A549 (cell line): ENCODE data around the gene GALT.

ENCODE experiments used
- CBX2 ChIP-seq: fragments of 200-600 bp; sonication (generic); IDR thresholded peaks from 2 replicates; pipeline ENCODE4 v1.6.1; 2016; ENCODE audit warnings: low read depth, mild to moderate bottlenecking, borderline replicate concordance
- CTCF ChIP-seq: fragments of >200 bp; sonication (Bioruptor Twin); formaldehyde crosslinking; IDR thresholded peaks from 3 replicates; pipeline ENCODE4 v1.5.1; 2016
- EP300 ChIP-seq, 2 experiments: fragments of >200 bp; sonication (Bioruptor Twin); formaldehyde crosslinking; IDR thresholded peaks; 2 replicates in 1 of 2; 3 replicates in 1 of 2; pipeline ENCODE4 v1.6.1; 2016 to 2017
- GATA3 ChIP-seq: IDR thresholded peaks from 2 replicates; pipeline ENCODE4 v1.6.1; 2012; ENCODE audit warnings: borderline replicate concordance
- KDM5A ChIP-seq: fragments of 200-600 bp; sonication (generic); IDR thresholded peaks from 2 replicates; pipeline ENCODE4 v1.6.1; 2016; ENCODE audit warnings: antibody characterized with exemption, mild to moderate bottlenecking
- MAZ ChIP-seq: fragments of 150-350 bp; IDR thresholded peaks from 2 replicates; pipeline ENCODE4 v1.6.1; 2014; ENCODE audit warnings: antibody characterized with exemption, low read depth, low read length, borderline replicate concordance

- TF ChIP-seq CTCF: no peak; the same call in 2 of the 3 replicates
- no peak for TF ChIP-seq KDM5A
- TF ChIP-seq MAZ: no peak; the same call in 1 of the 2 replicates
- TF ChIP-seq GATA3: peak; percentile 8; the same call in 1 of the 2 replicates
- no peak for TF ChIP-seq EP300 (IDR thresholded peaks at IDR 0.05)
- TF ChIP-seq CBX2: no peak
Observed at GRCh38 chr9:34611811-34612787, 34.4 kb upstream of the GALT start, which contains the start of gene RPP25L.
